CD4-positive, CD25-positive, alpha-beta regulatory T cell (primary cell): Measurements from ENCODE around the gene SLC19A1. TPM values are rescaled to one million over a fixed set of nuclear protein-coding genes. Genes with fewer than 3 reads are reported as not detected.

Experiments used
- ATAC-seq, 2 donors: fragments of 150-1000 bp; cut with Tn5 transposase; one replicate each; pipeline ENCODE4 v1.10.0; 2021; ENCODE audit warnings: low read depth in 2 of 2, moderate number of reproducible peaks in 2 of 2, moderate library complexity in 1 of 2
- DNase-seq, 3 donors: peaks; one replicate each; pipeline versions ENCODE4 v3.0.0 to v3.0.0-alpha.2; 2012 to 2022; ENCODE audit warnings: mixed read lengths in 1 of 3
- H3K27ac ChIP-seq: one replicate; pipeline ENCODE4 v1.7.0; 2013; ENCODE audit warnings: mild to moderate bottlenecking, low read length; ENCODE audit not compliant: insufficient read depth, poor library complexity, severe bottlenecking
- H3K27me3 ChIP-seq: one replicate; pipeline ENCODE4 v1.7.0; 2013; ENCODE audit warnings: low read length; ENCODE audit not compliant: control insufficient read depth, insufficient read depth
- H3K36me3 ChIP-seq: one replicate; pipeline ENCODE4 v1.7.0; 2013; ENCODE audit warnings: mild to moderate bottlenecking, low read length, moderate library complexity; ENCODE audit not compliant: control insufficient read depth, insufficient read depth
- H3K4me1 ChIP-seq: 2 replicates; pipeline ENCODE4 v1.7.0; 2013; ENCODE audit warnings: mild to moderate bottlenecking, low read length; ENCODE audit not compliant: insufficient read depth, control insufficient read depth, poor library complexity, severe bottlenecking
- H3K4me3 ChIP-seq: one replicate; pipeline ENCODE4 v1.7.0; 2013; ENCODE audit warnings: low read depth, mild to moderate bottlenecking, low read length, moderate library complexity
- H3K9me3 ChIP-seq, 2 experiments: 1 replicate in 1 of 2; 2 replicates in 1 of 2; pipeline ENCODE4 v1.7.0; 2013; ENCODE audit warnings: low read length in 2 of 2, mild to moderate bottlenecking in 1 of 2, moderate library complexity in 1 of 2; ENCODE audit not compliant: control insufficient read depth in 2 of 2
- H3K27ac Mint-ChIP-seq, 3 donors: one replicate each; pipeline ENCODE4 v1.8.0; 2020 to 2022; ENCODE audit warnings: mild to moderate bottlenecking in 3 of 3, mixed read lengths in 3 of 3, moderate library complexity in 2 of 3
- H3K27me3 Mint-ChIP-seq: one replicate; pipeline ENCODE4 v1.8.0; 2022; ENCODE audit warnings: mild to moderate bottlenecking, mixed read lengths
- H3K36me3 Mint-ChIP-seq: one replicate; pipeline ENCODE4 v1.8.0; 2020; ENCODE audit warnings: mixed read lengths
- H3K4me1 Mint-ChIP-seq, 4 donors: one replicate each; pipeline ENCODE4 v1.8.0; 2020 to 2022; ENCODE audit warnings: mixed read lengths in 4 of 4, mild to moderate bottlenecking in 1 of 4
- H3K4me3 Mint-ChIP-seq, 4 donors: one replicate each; pipeline ENCODE4 v1.8.0; 2020 to 2022; ENCODE audit warnings: mild to moderate bottlenecking in 4 of 4, mixed read lengths in 4 of 4, moderate library complexity in 3 of 4
- H3K9me3 Mint-ChIP-seq, 7 donors: one replicate each; pipeline ENCODE4 v1.8.0; 2020 to 2022; ENCODE audit warnings: mixed read lengths in 7 of 7, mild to moderate bottlenecking in 3 of 7, moderate library complexity in 2 of 7
- polyA plus RNA-seq, 4 donors: library from polyadenylated mRNA; unstranded; fragments of 300-500 nt; fragmentation: Illumina TruSeq; gene quantifications; one replicate each; pipeline ENCODE4 v1.2.3, GENCODE V29; 2021
- total RNA-seq: library from RNA; stranded (reverse); gene quantifications from one replicate; pipeline ENCODE4 v1.2.3, GENCODE V29; 2022

The SLC19A1 gene
- total and polyA plus RNA-seq, 5 donors from 2014 or later, result 4.7 to 10.8 (median 5.3) TPM

- H3K4me3 Mint-ChIP-seq, result no peak overlapping the region
These were observed 78.4 kb downstream of the SLC19A1 start for GRCh38 chr21:45463871-45464270.

DNA sequence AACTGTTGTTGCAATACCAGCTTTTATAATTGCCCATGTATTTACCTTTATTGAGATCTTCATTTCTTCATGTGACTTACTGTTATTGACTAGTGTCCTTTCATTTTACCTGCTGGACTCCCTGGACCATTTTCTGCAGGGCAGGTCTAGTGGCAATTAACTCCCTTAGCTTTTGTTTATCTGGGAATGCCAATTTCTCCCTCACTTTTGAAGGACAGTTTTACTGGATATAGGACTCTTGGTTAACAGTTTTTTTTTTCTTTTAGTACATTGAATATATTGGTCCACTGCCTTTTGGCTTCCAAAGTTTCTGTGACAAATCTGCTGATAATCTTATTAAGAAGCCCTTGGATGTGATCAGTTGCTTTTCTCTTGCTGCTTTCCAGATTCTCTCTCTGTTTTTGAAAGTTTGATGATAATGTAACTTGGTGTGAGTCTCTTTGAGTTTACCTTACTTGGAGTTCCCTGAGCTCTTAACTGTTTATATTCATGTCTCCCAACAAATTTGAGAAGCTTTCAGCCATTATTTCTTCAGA is 80.4 kb downstream of the SLC19A1 start:
- DNase-seq (no peak), ATAC-seq (no peak)
- no peak overlapping the region for H3K4me3 ChIP-seq
- Mint-ChIP-seq H3K4me1 (peaks cover 0 to 3% (median 0%) of the 10 kb centered on the region in 4 donors), H3K4me3 (no peak overlapping the region), H3K27me3 (peaks cover 13% of the 10 kb centered on the region), H3K36me3 (no peaks in the 10 kb centered on the region), H3K27ac (no peak overlapping the region), H3K9me3 (peaks cover 0 to 8% (median 1%) of the 10 kb centered on the region in 7 donors)
- H3K9me3 ChIP-seq, result no peaks in the 10 kb centered on the region
- peaks cover 3% of the 10 kb centered on the region for H3K27me3 ChIP-seq
- H3K4me1 ChIP-seq, result no peaks in the 10 kb centered on the region
- no peaks in the 10 kb centered on the region for H3K36me3 ChIP-seq
- no peak overlapping the region for H3K27ac ChIP-seq

More at GRCh38 chr21:45463871-45464270, 78.4 kb downstream of the SLC19A1 start:
- ATAC-seq (no peak), DNase-seq (no peak)
- peaks cover 13% of the 10 kb centered on the region for H3K27me3 Mint-ChIP-seq
- Histone ChIP-seq H3K27me3 (peaks cover 3% of the 10 kb centered on the region), H3K4me1 (no peaks in the 10 kb centered on the region), H3K36me3 (no peaks in the 10 kb centered on the region), H3K27ac (no peak overlapping the region), H3K4me3 (no peak overlapping the region), H3K9me3 (no peaks in the 10 kb centered on the region)
- no peaks in the 10 kb centered on the region for H3K36me3 Mint-ChIP-seq
- no peak overlapping the region for H3K27ac Mint-ChIP-seq
- peaks cover 0 to 8% (median 1%) of the 10 kb centered on the region in 7 donors for H3K9me3 Mint-ChIP-seq
- peaks cover 0 to 3% (median 0%) of the 10 kb centered on the region in 4 donors for H3K4me1 Mint-ChIP-seq

DNA sequence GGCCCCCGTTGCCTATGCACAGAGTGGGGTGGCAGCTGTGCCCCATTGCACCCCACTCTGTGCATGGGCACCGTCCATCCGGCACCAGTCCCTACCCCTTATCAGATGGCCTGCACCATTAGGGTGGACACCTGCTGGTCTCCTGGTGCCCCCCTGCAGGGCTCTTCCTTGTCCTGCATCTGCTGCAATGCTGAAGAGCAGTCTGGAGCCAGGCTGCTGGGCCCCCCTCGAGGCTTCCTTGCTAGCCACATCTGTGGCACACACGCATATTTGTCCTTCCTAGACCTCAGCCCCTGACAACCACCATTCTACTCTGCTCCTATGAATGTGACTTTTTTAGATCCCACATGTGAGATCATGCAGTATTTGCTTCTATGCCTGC is 80.9 kb downstream of the SLC19A1 start:
- Histone ChIP-seq H3K9me3 (no peaks in the 10 kb centered on the region), H3K27ac (no peak overlapping the region), H3K4me1 (no peaks in the 10 kb centered on the region), H3K4me3 (no peak overlapping the region), H3K36me3 (no peaks in the 10 kb centered on the region), H3K27me3 (peaks cover 3% of the 10 kb centered on the region)
- H3K27ac Mint-ChIP-seq, result no peak overlapping the region
- no peaks in the 10 kb centered on the region for H3K36me3 Mint-ChIP-seq
- H3K4me1 Mint-ChIP-seq, result peaks cover 0 to 3% (median 0%) of the 10 kb centered on the region in 4 donors
- ATAC-seq, result no peak
- H3K9me3 Mint-ChIP-seq, result peaks cover 0 to 8% (median 1%) of the 10 kb centered on the region in 7 donors
- no peak overlapping the region for H3K4me3 Mint-ChIP-seq
- peaks cover 13% of the 10 kb centered on the region for H3K27me3 Mint-ChIP-seq
- DNase-seq, result no peak

DNA sequence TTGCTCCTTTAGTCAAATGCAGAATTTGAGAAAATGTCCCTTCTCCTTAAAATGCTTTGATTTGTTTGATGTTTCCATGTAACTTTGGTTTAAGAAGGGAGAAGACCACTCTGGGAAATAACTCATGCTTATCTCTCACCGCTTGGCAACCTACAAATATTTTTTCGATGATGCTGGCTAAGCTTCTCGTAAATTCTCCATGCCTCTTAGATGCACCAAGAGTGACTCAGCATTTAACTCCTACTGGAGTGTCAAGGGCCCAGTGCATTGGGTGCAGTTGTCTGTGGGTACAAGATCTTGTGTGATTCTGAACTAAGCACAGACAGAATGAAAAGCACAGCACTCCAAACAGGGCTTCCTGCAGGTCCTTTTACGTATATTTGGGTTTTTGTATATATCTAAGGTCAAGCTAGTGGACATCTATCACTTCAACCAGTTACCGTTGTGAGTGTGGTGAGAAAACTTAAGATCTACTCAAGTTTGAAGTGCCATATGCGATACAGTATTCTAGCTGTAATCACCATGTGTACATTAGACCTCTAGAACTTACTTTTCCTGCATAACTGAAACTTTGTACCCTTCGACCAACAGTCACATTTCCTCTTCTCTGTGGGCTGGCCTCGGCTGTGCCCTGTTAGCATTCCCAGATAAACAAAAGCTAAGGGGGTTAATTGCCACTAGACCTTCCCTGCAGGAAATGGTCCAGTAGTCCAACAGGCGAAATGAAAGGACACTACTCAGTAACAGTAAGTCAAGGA is 81.5 kb downstream of the SLC19A1 start:
- no peaks in the 10 kb centered on the region for H3K36me3 Mint-ChIP-seq

GRCh38 chr21:45460011-45460565 is 82.2 kb downstream of the SLC19A1 start:
- no peak overlapping the region for H3K4me3 ChIP-seq
- Mint-ChIP-seq H3K36me3 (no peaks in the 10 kb centered on the region), H3K9me3 (peaks cover 0 to 8% (median 0%) of the 10 kb centered on the region in 7 donors), H3K4me3 (no peak overlapping the region), H3K27ac (no peak overlapping the region), H3K4me1 (no peaks in the 10 kb centered on the region), H3K27me3 (peaks cover 13% of the 10 kb centered on the region)
- peaks cover 3% of the 10 kb centered on the region for H3K27me3 ChIP-seq
- H3K36me3 ChIP-seq, result no peaks in the 10 kb centered on the region
- DNase-seq, result no peak
- no peaks in the 10 kb centered on the region for H3K4me1 ChIP-seq
- no peak overlapping the region for H3K27ac ChIP-seq
- ATAC-seq, result no peak
- H3K9me3 ChIP-seq, result no peaks in the 10 kb centered on the region

More for the DNA sequence above, 81.5 kb downstream of the SLC19A1 start:
- H3K4me1 Mint-ChIP-seq, result peaks cover 0 to 3% (median 0%) of the 10 kb centered on the region in 4 donors
- peaks cover 0 to 8% (median 1%) of the 10 kb centered on the region in 7 donors for H3K9me3 Mint-ChIP-seq
- H3K4me3 Mint-ChIP-seq, result no peak overlapping the region
- peaks cover 13% of the 10 kb centered on the region for H3K27me3 Mint-ChIP-seq
- no peaks in the 10 kb centered on the region for H3K36me3 ChIP-seq
- DNase-seq, result no peak
- no peak for ATAC-seq
- H3K9me3 ChIP-seq, result no peaks in the 10 kb centered on the region
- no peak overlapping the region for H3K4me3 ChIP-seq
- peaks cover 3% of the 10 kb centered on the region for H3K27me3 ChIP-seq
- no peaks in the 10 kb centered on the region for H3K4me1 ChIP-seq
- no peak overlapping the region for H3K27ac Mint-ChIP-seq
- no peak overlapping the region for H3K27ac ChIP-seq

DNA sequence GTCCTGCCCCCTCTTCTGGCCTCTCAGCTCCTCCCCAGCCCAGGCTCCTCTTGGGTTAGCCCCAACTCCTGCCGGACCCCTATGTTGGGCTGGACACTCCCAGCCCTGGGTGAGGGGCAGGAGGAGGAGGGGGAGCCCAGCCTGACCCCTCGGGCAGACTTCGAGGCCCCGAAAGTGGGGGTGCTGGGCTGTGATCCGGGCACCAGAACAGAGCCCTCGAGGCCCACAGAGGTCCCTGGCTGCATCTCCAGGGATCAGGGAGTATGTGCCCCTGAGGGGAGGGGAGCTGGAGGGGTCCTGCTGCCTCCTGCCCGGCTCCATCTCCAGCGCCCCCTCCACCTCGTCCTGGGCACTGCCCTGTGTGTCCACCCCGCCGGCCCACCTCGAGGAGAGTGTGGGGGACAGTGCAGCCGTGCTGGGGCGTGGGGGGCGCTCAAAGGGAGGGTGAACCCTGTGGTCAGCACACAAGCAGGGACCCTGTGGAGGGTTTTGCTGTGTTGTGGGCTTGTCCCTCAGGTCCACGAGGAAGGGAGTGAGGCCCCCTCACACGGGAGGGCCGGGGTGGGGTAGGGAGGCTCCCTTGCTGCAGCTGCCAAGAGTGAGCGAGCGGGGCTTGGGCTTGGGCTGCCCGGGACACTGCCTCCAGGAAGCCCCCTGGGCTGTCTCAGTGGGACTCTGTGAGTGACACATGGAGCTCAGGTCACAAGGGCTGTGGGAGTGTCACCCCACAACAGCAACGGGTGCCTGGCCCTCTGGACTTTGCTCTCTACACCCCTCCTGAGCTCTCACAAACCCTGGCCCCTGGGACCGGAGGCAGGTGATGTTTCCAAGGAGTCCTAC is 82.8 kb downstream of the SLC19A1 start:
- DNase-seq, result no peak
- no peak for ATAC-seq

DNA sequence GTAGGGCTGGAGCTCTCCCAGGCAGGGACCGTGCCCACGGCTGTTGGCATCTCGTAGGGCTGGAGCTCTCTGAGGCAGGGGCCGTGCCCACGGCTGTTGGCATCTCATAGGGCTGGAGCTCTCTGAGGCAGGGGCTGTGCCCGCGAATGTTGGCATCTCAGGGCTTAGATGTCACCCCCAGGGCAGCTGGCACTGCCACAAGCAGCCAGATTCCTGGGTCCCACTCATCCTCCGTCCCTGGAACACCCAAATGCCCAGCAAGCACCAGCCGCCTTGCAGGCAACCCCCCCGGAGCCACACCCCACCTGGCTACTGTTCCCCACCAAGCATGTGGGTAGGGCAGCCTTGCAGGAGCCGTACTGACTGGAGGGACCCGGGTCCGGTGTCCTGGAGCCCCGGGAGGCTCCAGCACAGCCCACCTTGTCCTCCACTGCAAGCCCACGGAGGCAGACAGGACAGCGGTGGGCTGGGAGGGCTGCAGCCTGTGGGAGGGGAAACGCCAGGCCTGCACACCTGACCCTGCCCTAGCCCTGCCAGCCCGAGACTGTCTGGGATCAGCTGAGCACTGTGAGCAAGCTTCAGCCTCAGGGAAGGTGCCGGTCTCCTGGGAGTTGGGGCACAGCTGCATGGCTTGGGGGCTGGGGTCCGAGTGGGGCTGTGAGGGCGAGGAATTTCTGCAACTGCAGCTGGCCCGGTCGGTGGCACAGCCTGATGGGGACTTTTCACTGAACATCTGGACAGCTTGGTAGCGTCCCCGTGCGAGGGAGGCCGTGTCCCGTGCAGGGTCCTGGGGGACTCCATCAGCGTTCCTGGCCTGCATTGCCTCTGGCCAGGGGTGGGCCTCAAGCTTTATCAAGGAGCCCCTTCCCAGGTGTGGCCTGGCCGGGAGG is 83.7 kb downstream of the SLC19A1 start:
- Mint-ChIP-seq H3K9me3 (peaks cover 0 to 8% (median 0%) of the 10 kb centered on the region in 7 donors), H3K27me3 (peaks cover 9% of the 10 kb centered on the region), H3K4me1 (no peaks in the 10 kb centered on the region), H3K36me3 (no peaks in the 10 kb centered on the region), H3K27ac (no peak overlapping the region), H3K4me3 (no peak overlapping the region)
- Histone ChIP-seq H3K4me1 (no peaks in the 10 kb centered on the region), H3K4me3 (no peak overlapping the region), H3K9me3 (no peaks in the 10 kb centered on the region), H3K36me3 (no peaks in the 10 kb centered on the region), H3K27ac (no peak overlapping the region), H3K27me3 (peaks cover 3% of the 10 kb centered on the region)
- ATAC-seq (no peak), DNase-seq (no peak)

More for the DNA sequence above, 82.8 kb downstream of the SLC19A1 start:
- Mint-ChIP-seq H3K36me3 (no peaks in the 10 kb centered on the region), H3K4me3 (no peak overlapping the region), H3K27ac (no peak overlapping the region), H3K27me3 (peaks cover 9% of the 10 kb centered on the region), H3K4me1 (no peaks in the 10 kb centered on the region), H3K9me3 (peaks cover 0 to 8% (median 0%) of the 10 kb centered on the region in 7 donors)
- Histone ChIP-seq H3K27ac (no peak overlapping the region), H3K4me3 (no peak overlapping the region), H3K27me3 (peaks cover 3% of the 10 kb centered on the region), H3K36me3 (no peaks in the 10 kb centered on the region), H3K4me1 (no peaks in the 10 kb centered on the region), H3K9me3 (no peaks in the 10 kb centered on the region)
